ENCODE results near the gene ECPAS. TPM values are rescaled to one million over a fixed set of nuclear protein-coding genes. Genes with fewer than 3 reads are reported as not detected.

Gene ECPAS
- polyA plus RNA-seq, 1 donor from 2014 or later, result 42.6 TPM

- Histone ChIP-seq H4K20me1 (ENCODE audit: insufficient read depth) (no peaks in the 10 kb centered on the region), H3K9me3 (ENCODE audit: low read length) (no peaks in the 10 kb centered on the region), H2AFZ (ENCODE audit: low read depth, low read length) (no peak overlapping the region), H3K9me2 (ENCODE audit: insufficient read depth, low read length) (no peaks in the 10 kb centered on the region), H3K4me2 (ENCODE audit: low read length) (no peak overlapping the region), H3K27me3 (ENCODE audit: insufficient read depth, low read depth, low read length) (no peaks in the 10 kb centered on the region), H3K79me2 (replicated peaks; ENCODE audit: insufficient read depth, low read length) (no peaks in the 10 kb centered on the region), H3K9ac (ENCODE audit: low read length) (no peak overlapping the region), H3K27ac (ENCODE audit: low read length) (no peak overlapping the region), H3F3A (ENCODE audit: insufficient read depth, low read length, poor library complexity, severe bottlenecking) (no peaks in the 10 kb centered on the region), H3K4me3 (ENCODE audit: low read length) (no peak overlapping the region), H3K36me3 (ENCODE audit: insufficient read depth, low read length) (peaks cover 5% of the 10 kb centered on the region)
- TF ChIP-seq SMC3 (conservative IDR thresholded peaks at IDR 0.05; ENCODE audit: poor library complexity) (no peak), CTCF (IDR thresholded peaks at IDR 0.05; ENCODE audit: poor library complexity, severe bottlenecking) (no peak), REST (IDR thresholded peaks at IDR 0.05; ENCODE audit: borderline replicate concordance) (no peak), POLR2AphosphoS5 (IDR thresholded peaks at IDR 0.05) (no peak), TAF1 (IDR thresholded peaks at IDR 0.05; ENCODE audit: low read depth) (no peak), RAD21 (conservative IDR thresholded peaks at IDR 0.05) (no peak), EP300 (conservative IDR thresholded peaks at IDR 0.05; ENCODE audit: poor library complexity, severe bottlenecking) (no peak), EZH2 (IDR thresholded peaks at IDR 0.05; ENCODE audit: borderline replicate concordance, insufficient read depth, low read length, poor library complexity, severe bottlenecking) (no peak), MXI1 (conservative IDR thresholded peaks at IDR 0.05; ENCODE audit: poor library complexity, severe bottlenecking) (no peak)
Measured at GRCh38 chr9:111433082-111433481, 51.1 kb downstream of the ECPAS start.

- H3K36me3 ChIP-seq (ENCODE audit: insufficient read depth, low read length), result peaks cover 5% of the 10 kb centered on the region
- TF ChIP-seq EP300 (conservative IDR thresholded peaks at IDR 0.05; ENCODE audit: poor library complexity, severe bottlenecking) (no peak), REST (IDR thresholded peaks at IDR 0.05; ENCODE audit: borderline replicate concordance) (no peak), TAF1 (IDR thresholded peaks at IDR 0.05; ENCODE audit: low read depth) (no peak), SMC3 (conservative IDR thresholded peaks at IDR 0.05; ENCODE audit: poor library complexity) (no peak), POLR2AphosphoS5 (IDR thresholded peaks at IDR 0.05) (no peak), RAD21 (conservative IDR thresholded peaks at IDR 0.05) (no peak), EZH2 (IDR thresholded peaks at IDR 0.05; ENCODE audit: borderline replicate concordance, insufficient read depth, low read length, poor library complexity, severe bottlenecking) (no peak), CTCF (IDR thresholded peaks at IDR 0.05; ENCODE audit: poor library complexity, severe bottlenecking) (no peak), MXI1 (conservative IDR thresholded peaks at IDR 0.05; ENCODE audit: poor library complexity, severe bottlenecking) (no peak)
- H3K27ac ChIP-seq (ENCODE audit: low read length), result no peak overlapping the region
- no peak overlapping the region for H3K9ac ChIP-seq (ENCODE audit: low read length)
- no peaks in the 10 kb centered on the region for H3K79me2 ChIP-seq (replicated peaks; ENCODE audit: insufficient read depth, low read length)
- H4K20me1 ChIP-seq (ENCODE audit: insufficient read depth), result no peaks in the 10 kb centered on the region
- no peaks in the 10 kb centered on the region for H3K27me3 ChIP-seq (ENCODE audit: insufficient read depth, low read depth, low read length)
- H2AFZ ChIP-seq (ENCODE audit: low read depth, low read length), result no peak overlapping the region
- H3K9me2 ChIP-seq (ENCODE audit: insufficient read depth, low read length), result no peaks in the 10 kb centered on the region
- no peak overlapping the region for H3K4me3 ChIP-seq (ENCODE audit: low read length)
- H3F3A ChIP-seq (ENCODE audit: insufficient read depth, low read length, poor library complexity, severe bottlenecking), result no peaks in the 10 kb centered on the region
- H3K4me2 ChIP-seq (ENCODE audit: low read length), result no peak overlapping the region
- H3K9me3 ChIP-seq (ENCODE audit: low read length), result no peaks in the 10 kb centered on the region
Measured at GRCh38 chr9:111431684-111432083, 52.5 kb downstream of the ECPAS start.
